ENCODE results near the gene ERICH6B. TPM values are rescaled to one million over a fixed set of nuclear protein-coding genes. Genes with fewer than 3 reads are reported as not detected.

The ERICH6B gene
- total RNA-seq, 1 experiment from 2014 or later, result not detected

GRCh38 chr13:45594764-45595163 lies 20.8 kb downstream of the ERICH6B start:
- Mint-ChIP-seq H3K27me3 (ENCODE audit: insufficient read depth, unreplicated experiment) (peaks cover 42% of the 10 kb centered on the region), H3K9me3 (ENCODE audit: unreplicated experiment) (no peaks in the 10 kb centered on the region), H3K4me3 (ENCODE audit: unreplicated experiment) (no peak overlapping the region), H3K4me1 (ENCODE audit: insufficient read depth, unreplicated experiment) (no peaks in the 10 kb centered on the region), H3K36me3 (ENCODE audit: insufficient read depth, unreplicated experiment) (no peaks in the 10 kb centered on the region), H3K27ac (ENCODE audit: low read depth, unreplicated experiment) (no peak overlapping the region)
- ChIA-PET POLR2A (no interaction called here), CTCF (interaction anchor here (0.6 kb wide), 1 partner anchor 899 kb away, joined by 3 read pairs; no protein-coding TSS in a partner anchor)
- no peak for DNase-seq (ENCODE audit: unreplicated experiment)
- no peak for TF ChIP-seq CTCF (IDR thresholded peaks at IDR 0.05; ENCODE audit: unreplicated experiment)
- intact Hi-C loops (cut with micrococcal nuclease), result no loop called here
- no TSS peak for BruUV-seq (replicated peaks)

DNA sequence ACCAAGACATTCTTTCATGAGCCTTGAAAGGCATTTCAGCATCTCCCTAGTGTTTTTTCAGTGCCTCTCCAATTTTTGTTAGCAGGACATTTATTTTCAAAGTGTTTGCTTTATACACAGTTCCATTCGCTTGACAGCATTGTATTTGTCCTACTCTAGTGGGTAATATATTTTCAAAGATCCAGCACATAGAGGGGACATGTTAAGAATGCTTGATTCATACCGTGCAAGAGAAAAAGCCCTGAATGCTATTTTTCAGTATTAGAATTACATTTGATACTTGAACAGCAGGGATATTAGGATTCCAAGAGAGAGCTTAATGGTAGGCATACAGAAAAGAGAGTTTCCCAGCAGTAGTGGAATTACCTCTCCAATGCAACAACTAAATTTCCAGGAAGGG lies 21.3 kb downstream of the ERICH6B start:
- ChIA-PET CTCF (interaction anchor here (0.6 kb wide), 1 partner anchor 900 kb away, joined by 3 read pairs; no protein-coding TSS in a partner anchor), POLR2A (no interaction called here)
- no peak overlapping the region for H3K27ac Mint-ChIP-seq (ENCODE audit: low read depth, unreplicated experiment)
- intact Hi-C loops (cut with micrococcal nuclease), result no loop called here
- no peak for TF ChIP-seq CTCF (IDR thresholded peaks at IDR 0.05; ENCODE audit: unreplicated experiment)
- H3K36me3 Mint-ChIP-seq (ENCODE audit: insufficient read depth, unreplicated experiment), result no peaks in the 10 kb centered on the region
- no peak overlapping the region for H3K4me3 Mint-ChIP-seq (ENCODE audit: unreplicated experiment)
- no peaks in the 10 kb centered on the region for H3K4me1 Mint-ChIP-seq (ENCODE audit: insufficient read depth, unreplicated experiment)
- BruUV-seq (replicated peaks), result no TSS peak
- no peaks in the 10 kb centered on the region for H3K9me3 Mint-ChIP-seq (ENCODE audit: unreplicated experiment)
- DNase-seq (ENCODE audit: unreplicated experiment), result no peak
- H3K27me3 Mint-ChIP-seq (ENCODE audit: insufficient read depth, unreplicated experiment), result peaks cover 37% of the 10 kb centered on the region

GRCh38 chr13:45592758-45593157 lies 22.8 kb downstream of the ERICH6B start:
- no TSS peak for BruUV-seq (replicated peaks)
- Mint-ChIP-seq H3K27ac (ENCODE audit: low read depth, unreplicated experiment) (no peak overlapping the region), H3K36me3 (ENCODE audit: insufficient read depth, unreplicated experiment) (no peaks in the 10 kb centered on the region), H3K4me3 (ENCODE audit: unreplicated experiment) (no peak overlapping the region), H3K9me3 (ENCODE audit: unreplicated experiment) (no peaks in the 10 kb centered on the region), H3K4me1 (ENCODE audit: insufficient read depth, unreplicated experiment) (no peaks in the 10 kb centered on the region), H3K27me3 (ENCODE audit: insufficient read depth, unreplicated experiment) (peaks cover 22% of the 10 kb centered on the region)
- intact Hi-C loops (cut with micrococcal nuclease), result no loop called here
- TF ChIP-seq CTCF (IDR thresholded peaks at IDR 0.05; ENCODE audit: unreplicated experiment), result no peak
- POLR2A ChIA-PET, result no interaction called here
- DNase-seq (ENCODE audit: unreplicated experiment), result no peak
- CTCF ChIA-PET, result interaction anchor here (0.6 kb wide), 1 partner anchor 33 kb away, joined by 3 read pairs; no protein-coding TSS in a partner anchor

DNA sequence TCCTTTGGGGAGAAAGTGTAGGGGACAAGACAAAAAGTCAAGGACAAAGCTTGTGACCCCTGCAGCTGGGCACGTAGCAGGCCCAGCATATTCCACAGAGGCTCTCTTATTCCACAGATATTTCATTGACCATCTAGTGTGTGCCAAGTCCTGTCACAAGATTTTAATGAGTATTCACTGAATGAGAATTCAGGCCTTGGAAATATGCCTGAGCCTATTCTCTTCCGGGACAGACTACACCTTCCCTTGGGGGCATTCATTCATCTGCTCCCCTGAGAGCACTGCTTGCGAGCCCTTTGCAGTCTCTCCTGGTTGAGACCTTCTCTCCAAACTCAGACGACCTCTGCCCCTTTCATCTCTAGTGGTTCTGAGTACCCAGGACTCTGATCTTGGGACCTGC lies 25.5 kb downstream of the ERICH6B start:
- H3K27ac Mint-ChIP-seq (ENCODE audit: low read depth, unreplicated experiment), result no peak overlapping the region
- H3K4me3 Mint-ChIP-seq (ENCODE audit: unreplicated experiment), result no peak overlapping the region
- H3K9me3 Mint-ChIP-seq (ENCODE audit: unreplicated experiment), result no peaks in the 10 kb centered on the region
- POLR2A ChIA-PET, result no interaction called here
- H3K27me3 Mint-ChIP-seq (ENCODE audit: insufficient read depth, unreplicated experiment), result peaks cover 15% of the 10 kb centered on the region
- intact Hi-C loops (cut with micrococcal nuclease), result no loop called here
- H3K36me3 Mint-ChIP-seq (ENCODE audit: insufficient read depth, unreplicated experiment), result no peaks in the 10 kb centered on the region
- BruUV-seq (replicated peaks), result no TSS peak
- CTCF ChIA-PET, result no interaction called here
- TF ChIP-seq CTCF (IDR thresholded peaks at IDR 0.05; ENCODE audit: unreplicated experiment), result no peak
- H3K4me1 Mint-ChIP-seq (ENCODE audit: insufficient read depth, unreplicated experiment), result no peaks in the 10 kb centered on the region
- DNase-seq (ENCODE audit: unreplicated experiment), result no peak

All from MCF 10A (cell line).